NK-92 (cell line): ENCODE data around the gene ATAD2B.

Source experiments
- DNase-seq: peaks from one replicate; lab custom pipeline; 2025; ENCODE audit not compliant: unreplicated experiment; lab: John Stamatoyannopoulos, UW

ATAD2B gene

DNA sequence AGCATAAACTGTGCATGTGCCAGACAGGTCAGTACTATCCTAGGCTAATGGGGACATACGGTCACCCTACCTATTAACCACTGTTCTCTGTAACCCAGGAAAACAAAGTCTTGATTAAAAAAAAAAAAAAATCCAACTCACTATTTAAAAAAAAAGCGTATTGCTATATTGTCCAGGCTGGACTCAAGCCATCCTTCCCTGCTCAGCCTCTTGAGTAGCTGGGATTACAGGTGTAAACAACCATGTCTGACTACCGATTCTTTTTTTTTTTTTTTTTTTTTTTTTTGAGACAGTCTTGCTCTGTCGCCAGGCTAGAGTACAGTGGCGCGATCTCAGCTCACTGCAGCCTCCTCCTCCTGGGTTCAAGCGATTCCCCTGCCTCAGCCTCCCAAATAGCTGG is 11.6 kb downstream of the ATAD2B start:
- DNase-seq, result no peak

DNA sequence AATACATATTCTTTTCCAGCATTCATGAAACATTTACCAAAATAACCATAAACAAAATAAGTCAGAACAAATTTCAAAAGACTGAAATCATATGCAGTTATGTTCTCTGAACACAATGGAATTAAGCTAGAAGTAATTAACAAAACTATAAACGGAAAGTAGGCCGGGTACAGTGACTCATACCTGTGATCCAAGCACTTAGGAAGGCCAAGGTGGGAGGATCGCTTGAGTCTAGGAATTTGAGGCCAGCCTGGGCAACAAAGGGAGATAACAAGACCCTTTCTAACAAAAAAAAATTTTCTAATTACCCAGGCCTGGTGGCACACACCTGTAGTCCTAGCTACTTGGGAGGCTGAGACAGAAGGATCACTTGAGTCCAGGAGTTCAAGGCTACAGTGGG is 14.9 kb downstream of the ATAD2B start:
- DNase-seq, result no peak

DNA sequence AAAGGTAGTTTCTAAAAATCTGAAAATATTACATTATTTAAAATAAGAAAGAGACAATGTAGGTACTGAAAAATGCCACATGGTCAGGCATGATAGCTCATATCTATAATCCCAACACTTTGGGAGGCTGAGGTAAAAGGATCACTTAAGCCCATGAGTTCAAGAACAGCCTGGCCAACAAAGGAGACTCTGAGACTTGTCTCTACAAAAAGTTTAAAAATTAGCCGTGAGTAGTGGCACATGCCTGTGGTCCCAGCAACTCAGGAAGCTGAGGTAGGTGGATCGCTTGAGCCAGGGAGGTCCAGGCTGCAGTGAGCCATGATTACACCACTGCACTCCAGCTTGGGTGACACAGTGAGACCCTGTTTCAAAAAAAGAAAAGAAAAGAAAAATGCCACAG is 21.8 kb downstream of the ATAD2B start:
- DNase-seq, result no peak

DNA sequence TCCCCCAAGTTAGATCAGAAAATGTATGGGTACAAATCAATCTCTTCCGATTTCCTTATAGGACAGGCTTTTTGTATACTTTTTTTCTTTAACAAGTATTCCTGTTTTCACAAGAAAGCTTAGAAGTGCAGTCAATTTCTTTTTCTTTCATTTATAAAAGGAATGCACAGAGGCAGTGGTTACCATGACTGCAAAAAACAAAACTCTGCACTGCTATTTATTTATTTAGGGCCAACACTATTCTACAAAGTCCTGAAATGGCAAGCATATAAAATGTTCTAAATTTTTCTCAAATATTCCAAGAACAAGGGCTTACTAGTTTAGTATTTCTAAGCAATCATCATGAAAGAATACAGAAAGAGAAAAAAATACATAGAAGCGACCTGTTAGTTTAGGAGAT is 22.2 kb downstream of the ATAD2B start:
- DNase-seq, result no peak

DNA sequence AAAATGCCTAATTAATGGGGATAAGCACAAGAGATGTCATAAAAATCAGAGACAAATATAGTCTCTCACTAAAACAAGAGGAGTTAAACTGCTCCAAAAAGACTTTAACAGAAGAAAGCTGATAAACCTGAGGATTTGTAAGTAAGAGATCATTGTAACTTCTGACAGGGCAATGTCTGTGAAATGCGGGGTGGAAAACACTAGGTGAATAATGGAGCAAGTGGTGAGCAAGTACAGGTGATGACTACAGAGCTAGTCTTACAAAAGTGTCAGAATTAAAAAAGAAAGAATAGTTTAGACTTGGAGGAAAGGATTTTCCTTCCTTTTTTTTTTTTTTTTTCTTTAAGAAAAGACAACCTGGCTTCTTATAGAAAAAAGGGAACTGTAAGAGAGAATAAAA is 22.7 kb downstream of the ATAD2B start:
- no peak for DNase-seq

DNA sequence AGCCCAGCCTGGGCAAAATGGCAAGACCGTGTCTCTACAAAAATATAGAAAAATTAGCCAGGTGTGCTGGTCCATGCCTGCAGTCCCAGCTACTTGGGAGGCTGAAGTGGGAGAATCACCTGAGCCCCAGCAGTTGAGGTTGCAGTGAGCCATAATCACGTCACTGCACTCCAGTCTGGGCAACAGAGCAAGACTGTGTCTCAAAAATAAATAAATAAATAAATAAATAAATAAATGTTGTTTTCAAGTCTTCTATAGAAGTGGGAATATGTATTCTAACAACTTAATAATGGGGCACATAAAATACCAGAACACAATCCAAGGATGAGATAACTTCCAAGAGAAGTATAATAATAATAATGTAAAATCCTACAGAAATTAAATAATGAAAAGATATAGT is 23.9 kb downstream of the ATAD2B start:
- DNase-seq, result no peak

DNA sequence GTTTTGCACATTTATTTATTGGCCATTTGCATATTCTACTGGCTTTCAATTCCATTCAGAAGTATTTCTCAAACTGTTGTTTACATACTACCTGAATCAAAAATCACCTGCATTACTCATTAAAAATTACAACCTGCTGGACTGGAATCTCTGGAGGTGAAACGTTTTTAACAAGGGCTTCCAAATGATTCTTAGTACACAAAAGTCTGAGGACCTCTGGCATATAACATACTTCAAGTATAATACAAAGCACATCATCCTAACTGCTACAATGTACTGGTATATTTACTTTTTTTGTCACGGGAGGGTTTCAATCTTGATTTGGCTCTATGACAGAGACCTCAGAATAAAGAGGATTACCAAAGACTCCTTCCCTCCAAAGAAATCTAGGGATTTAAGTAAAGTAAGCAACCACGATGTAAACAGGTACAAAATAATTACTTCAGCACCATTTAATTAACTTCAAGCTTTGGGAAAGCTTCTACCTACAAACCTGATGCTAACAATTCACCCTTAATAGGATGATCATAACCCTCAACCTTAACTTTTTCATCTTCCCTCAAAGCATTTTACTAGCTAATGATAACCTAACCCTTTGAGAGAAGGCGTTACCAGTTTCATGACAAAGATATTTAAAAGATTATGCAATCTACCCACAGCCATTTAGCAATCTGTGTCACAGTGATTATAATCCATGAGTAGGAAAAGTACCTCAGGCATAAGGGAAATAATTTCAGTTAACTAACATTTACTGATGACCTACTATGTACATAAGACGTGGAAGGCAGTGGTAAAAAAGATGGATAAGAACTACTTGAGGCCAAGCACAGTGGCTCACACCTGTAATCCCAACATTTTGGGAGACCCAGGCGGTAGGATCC is 24.7 kb downstream of the ATAD2B start:
- DNase-seq, result no peak

DNA sequence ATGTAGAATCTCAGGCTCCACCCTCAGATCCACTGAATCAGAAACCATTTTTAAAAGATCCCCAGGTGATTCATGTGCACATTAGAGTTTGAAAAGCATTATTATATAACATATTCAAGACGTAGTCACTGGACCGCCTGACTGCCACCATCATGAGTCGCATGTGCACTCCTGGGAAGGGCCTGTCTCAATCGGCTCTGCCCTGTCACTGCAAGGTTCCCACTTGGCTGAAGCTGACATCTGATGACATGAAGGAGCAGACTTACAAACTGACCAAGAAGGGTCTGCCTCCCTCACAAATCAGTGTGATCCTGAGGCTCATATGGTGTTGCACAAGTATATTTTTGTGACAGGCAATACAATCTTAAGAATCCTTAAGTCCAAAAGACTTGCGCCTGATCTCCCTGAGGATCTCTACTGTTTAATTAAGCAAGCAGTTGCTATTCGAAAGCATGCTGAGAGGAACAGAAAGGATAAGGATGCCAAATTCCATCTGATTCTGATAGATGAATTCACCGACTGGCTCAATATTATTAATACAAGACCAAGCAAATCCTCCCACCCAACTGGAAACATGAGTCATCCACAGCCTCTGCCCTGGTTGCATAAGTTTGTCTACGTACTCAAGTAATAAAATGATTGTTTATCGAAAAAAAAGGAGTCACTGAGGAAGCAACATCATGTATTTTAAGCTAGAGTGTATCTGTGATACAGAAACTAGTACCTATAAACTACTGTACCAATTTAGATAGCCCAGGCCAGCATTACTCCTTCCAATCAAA is 26.2 kb downstream of the ATAD2B start:
- DNase-seq, result no peak

DNA sequence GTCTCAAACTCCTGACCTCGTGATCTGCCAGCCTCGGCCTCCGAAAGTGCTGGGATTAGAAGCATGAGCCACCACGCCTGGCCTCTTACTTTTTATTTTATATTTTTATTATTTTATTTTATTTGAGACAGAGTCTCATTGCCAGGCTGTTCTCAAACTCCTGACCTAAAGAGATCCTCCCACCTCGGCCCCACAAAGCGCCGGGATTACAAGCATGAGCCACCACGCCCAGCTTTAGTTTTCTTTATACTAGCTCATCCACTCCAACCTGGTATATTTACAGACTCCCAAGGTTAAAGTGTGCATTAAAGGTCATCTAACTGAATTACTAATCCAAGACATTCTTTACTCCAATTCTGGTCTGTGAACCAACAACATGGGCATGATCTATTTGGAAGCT is 26.8 kb downstream of the ATAD2B start:
- no peak for DNase-seq

DNA sequence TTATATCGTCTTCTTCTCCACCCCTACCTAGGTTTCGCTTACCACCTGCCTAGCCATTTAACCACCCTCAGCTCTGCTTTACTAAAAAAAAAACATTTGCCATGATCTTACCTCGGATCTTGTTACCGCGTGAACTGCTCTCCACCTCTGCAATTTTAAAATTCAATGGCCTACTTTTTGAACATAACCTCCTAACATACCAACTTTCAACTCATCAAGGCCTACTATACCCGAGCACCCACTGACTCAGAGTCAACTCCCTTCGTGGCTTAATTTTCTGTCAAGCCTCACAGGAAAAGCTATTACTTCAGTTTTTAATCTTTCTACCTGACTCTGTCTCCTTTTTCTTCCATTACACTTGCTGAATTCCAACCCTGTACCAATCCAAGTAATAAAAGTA is 55.7 kb downstream of the ATAD2B start:
- no peak for DNase-seq

DNA sequence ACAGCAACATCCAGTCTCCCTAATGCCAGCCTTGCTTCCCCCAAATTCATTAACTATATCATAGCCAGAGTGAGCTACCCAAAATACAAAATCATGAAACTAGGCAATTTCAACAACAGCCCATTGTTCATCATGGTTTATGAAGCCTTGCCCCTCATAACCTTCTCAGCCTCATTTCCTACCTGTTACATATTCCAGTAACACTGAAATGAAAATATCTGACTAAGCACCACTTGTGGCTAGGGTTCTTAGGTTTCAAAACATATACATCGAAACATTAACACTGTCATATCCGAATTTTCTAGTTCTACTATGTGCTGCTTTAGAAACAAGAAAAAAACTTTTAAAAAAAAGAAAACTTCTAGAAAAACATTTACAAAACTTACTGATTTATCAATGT is 59.5 kb downstream of the ATAD2B start:
- no peak for DNase-seq

DNA sequence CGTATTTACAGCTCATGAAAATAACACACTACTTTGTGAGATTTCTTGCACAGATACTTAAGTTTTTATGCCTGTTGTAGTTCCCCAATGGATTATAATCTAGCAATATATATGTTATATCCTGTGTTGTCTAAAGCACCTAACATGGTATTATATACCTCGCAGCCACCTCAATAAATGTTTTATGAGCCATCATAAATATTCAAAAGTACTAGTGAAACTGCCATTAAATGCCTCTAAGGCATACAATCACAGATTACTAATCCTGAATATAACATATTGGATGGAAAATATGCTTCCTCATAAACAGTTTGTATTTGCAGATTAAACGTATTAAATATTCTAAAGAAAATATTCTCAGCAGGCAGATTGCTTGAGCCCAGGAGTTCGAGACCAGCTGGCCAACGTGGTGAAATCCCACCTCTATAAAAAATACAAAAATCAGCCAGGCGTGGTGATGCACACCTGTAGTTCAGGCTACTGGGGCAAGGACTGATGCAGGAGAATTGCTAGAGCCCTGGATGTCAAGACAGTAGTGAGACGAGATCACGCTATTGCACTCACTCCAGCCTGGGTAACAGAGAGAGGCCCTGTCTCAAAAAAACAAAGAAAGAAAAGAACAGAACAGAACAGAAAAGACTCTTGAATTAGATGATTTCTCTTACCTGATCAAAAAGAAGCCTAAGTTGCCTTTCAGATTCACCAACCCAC is 64.1 kb downstream of the ATAD2B start:
- DNase-seq, result no peak

DNA sequence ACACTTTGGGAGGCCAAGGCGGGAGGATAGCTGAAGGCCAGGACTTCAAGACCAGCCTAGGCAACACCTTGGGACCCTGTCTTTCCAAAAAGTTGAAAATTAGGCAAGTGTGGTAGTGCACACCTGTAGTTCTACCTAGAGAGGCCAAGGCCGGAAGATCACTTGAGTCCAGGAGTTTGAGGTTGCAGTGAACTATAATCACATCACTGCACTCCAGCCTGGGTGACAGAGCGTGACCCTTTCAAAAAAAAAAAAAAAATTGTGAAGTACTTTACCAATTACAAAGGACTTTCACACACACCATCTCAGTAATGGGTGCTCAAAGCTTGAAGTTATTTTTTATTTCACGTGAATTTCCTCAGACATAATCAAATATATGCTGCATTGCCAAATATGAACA is 65.0 kb downstream of the ATAD2B start:
- DNase-seq, result no peak

DNA sequence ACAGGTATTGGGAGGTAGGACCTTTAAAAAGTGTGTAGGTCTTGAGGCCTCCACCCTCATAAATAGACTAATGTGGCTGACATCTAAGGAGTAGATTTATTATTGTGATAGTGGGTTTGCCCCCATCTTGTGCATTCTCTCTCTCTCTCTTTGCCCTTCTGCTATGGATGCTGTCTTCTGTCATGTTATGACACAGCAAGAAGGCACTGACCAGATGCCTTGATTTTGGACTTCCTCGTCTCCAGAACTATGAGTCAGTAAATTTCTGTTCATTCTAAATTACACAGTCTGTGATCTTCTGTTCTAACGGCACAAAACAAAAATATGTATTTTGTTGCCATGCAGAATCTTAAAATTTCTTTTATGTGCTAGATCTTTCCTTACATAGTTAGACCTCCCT is 66.9 kb downstream of the ATAD2B start:
- no peak for DNase-seq

DNA sequence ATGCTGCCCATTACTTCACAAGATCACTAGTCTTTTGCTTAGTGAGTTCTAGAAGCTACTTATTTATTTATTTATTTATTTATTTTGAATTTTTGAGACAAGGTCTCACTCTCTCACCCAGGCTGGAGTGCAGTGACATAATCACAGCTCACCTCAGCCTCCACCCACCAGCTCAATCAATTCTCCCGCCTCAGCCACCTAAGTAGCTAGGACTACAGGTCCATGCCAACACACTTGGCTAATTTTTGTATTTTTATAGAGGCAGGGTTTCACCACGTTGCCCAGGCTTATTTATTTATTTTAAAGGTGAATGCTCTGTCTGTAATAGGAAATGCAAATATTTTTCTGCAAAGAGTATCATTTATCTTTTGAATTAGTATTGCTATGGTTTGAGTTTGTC is 67.7 kb downstream of the ATAD2B start:
- no peak for DNase-seq

DNA sequence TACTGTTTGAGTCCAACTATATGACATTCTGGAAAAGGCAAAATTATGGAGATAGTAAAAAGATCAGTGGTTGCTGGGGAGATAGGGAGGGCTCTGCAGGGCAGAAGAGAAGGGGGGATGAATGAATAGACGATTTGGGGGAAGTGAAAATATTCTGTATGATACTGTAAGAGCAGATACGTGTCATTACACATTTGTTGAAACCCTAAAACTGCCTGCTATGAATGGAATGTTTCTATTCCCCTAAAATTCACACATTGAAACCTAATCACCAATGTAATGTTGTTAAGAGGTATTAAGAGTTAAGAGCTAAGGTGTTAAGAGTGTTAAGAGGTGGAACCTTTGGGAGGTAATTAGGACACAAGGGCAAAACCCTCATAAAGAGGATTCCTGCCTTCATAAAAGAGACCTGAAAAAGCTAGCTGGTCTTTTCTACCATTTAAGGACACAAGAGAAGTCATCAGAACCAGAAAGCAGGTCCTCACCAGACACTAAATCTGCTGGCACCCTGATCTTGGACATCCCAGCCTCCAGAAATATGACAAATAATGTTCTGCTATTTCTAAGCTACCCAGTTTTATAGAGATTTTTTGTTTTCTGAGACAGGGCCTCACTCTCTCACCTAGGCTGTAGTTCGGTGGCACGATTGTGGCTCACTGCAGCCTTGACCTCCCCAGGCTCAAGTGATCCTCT is 76.2 kb downstream of the ATAD2B start:
- no peak for DNase-seq

DNA sequence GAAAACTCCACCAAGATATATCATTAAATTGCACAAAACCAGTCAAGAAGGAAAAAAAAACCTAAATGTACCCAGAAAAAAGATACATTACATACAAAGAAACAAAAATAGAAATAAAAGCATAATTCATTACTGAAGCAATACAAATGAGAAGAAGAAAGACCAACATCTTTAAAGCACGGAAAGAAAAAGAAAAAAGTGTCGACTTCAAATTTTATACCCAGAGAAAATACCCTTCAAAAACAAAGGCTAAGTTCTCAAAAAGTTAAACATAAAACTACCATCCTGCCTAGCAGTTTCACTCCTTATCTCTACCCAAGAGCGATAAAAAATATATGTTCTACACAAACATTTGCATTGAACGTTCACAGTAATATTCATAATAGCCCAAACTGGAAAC is 82.0 kb downstream of the ATAD2B start:
- DNase-seq, result no peak

DNA sequence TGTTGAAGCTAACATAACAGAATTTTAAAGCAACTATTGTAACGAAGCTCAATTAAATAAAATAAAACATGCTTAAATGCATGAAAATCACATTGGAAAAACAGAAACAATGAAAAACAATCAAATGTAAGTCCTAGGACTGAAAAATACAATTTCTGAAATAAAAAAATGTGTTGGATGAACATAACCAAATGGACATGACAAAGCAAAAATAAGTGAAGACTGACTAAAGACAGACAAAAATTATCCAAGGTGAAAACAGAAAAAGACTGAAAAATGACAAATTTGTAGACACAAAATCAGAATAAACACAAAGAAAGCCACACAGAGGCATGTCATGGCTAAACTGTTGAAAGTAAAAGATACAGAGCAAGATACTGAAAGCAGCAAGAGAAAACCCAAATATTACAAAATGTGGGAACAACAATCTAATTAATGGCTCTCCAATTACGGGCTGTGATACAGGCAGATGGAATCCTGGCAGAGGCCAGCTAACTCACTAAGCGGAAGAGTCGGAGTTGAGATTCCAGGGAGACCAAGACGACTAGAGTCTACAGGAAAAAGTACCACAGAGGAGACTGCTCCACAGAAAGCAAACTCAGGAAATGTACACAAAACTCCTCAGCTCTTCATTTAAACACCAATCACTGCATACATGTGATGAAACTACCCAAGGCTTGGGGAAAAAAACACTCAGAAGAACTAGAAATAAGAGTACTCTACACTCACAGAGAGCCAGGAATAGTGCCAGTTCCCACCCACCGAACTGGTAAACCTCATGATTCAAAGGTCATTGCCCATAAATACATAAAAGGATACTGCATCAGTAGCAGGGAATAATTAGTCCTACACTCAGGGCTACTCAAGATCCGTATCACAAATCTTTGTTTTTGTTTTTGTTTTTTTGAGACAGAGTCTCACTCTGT is 83.6 kb downstream of the ATAD2B start:
- DNase-seq, result no peak

DNA sequence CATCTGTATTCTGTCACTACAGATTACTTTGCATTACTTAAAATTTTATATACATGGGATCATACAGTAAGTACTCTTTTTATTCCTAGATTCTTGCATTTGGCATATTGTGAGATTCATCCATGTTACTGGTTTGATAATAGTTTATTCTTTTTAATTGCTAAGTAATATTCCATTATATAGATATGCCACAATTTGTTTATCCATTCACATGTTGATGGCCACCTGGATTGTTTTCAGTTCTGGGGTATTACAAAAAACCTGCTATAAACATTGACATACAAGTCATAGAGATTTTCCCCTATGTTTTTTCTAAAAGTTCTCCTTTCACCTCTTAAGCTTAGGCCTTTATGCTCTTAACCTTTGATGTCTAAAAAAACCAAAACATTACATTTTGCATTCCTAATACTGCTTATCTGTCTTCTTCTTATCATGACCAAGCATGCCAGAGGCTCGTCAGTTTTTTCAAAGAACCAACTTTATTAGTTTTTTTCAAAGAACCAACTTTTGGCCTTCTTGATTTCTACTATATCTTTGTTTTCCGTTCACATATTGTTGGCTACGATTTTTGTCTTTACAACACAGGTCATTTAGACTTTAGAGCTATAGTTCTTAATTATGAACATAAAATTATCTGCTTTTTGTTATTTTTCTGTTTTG is 86.9 kb downstream of the ATAD2B start:
- DNase-seq, result no peak

DNA sequence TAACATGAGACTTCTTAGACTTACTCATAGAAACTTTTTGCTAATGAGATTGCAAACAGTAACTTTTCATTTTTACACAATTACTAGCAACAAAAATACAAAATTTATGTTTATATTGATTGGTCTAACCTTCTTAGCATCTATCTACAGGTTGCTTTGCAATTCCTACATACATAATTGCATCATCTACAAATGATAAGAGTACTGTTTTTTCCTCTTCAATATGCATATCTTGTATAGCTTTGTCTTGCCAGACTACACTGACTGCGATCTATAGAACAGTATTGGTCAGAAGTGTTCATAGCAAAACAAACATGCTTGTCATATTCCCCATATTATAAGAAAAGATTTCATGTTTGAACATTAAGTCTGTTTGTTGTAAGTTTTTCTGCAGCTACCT is 87.9 kb downstream of the ATAD2B start:
- no peak for DNase-seq
